IMR-90 (cell line): ENCODE results near the gene HAAO. TPM values are rescaled to one million over a fixed set of nuclear protein-coding genes. Genes with fewer than 3 reads are reported as not detected.

ENCODE experiments used
- ATAC-seq: fragments of 200-7000 bp; cut with Tn5 transposase; 2 replicates; pipeline ENCODE4 v1.9.1; 2020; ENCODE audit warnings: low read depth, mild to moderate bottlenecking, moderate library complexity
- BruUV-seq: library from RNA; stranded (reverse); fragments of 400-500 nt; replicated peaks from 2 replicates; lab custom pipeline; 2021; lab: Mats Ljungman, UMichigan
- CTCF ChIA-PET: fragments of 300-600 bp; formaldehyde crosslinking; extraction: SDS; loops from one replicate; lab custom pipeline; 2021; ENCODE audit warnings: antibody characterized with exemption; lab: Yijun Ruan, JAX
- POLR2A ChIA-PET: fragments of 300-600 bp; sonication (Branson Sonifier 250); formaldehyde crosslinking; loops from one replicate; lab custom pipeline; 2022; ENCODE audit warnings: antibody characterized with exemption; ENCODE audit not compliant: unreplicated experiment; lab: Charles Lee
- DNase-seq: peaks from one replicate; pipeline ENCODE4 v3.0.0; 2013
- H2AFZ ChIP-seq: replicated peaks from 2 replicates; pipeline ENCODE3; 2013; ENCODE audit warnings: low read length, mild to moderate bottlenecking; ENCODE audit not compliant: poor library complexity
- H2AK5ac ChIP-seq: 2 replicates; pipeline ENCODE4 v1.6.1; 2013; ENCODE audit warnings: low read depth, low read length, inconsistent platforms
- H2AK9ac ChIP-seq: replicated peaks from 2 replicates; pipeline ENCODE3; 2013; ENCODE audit warnings: mild to moderate bottlenecking, low read depth, low read length, moderate library complexity; ENCODE audit not compliant: poor library complexity
- H2BK120ac ChIP-seq: 2 replicates; pipeline ENCODE4 v1.6.1; 2013; ENCODE audit warnings: low read depth, low read length, inconsistent platforms
- H2BK15ac ChIP-seq: 3 replicates; pipeline ENCODE4 v1.6.1; 2013; ENCODE audit warnings: low read depth, low read length, inconsistent platforms
- H2BK20ac ChIP-seq: 2 replicates; pipeline ENCODE4 v1.6.1; 2013; ENCODE audit warnings: low read depth, mild to moderate bottlenecking, inconsistent platforms, low read length, moderate library complexity
- H2BK5ac ChIP-seq: 2 replicates; pipeline ENCODE4 v1.6.1; 2013; ENCODE audit warnings: mild to moderate bottlenecking, low read depth, low read length, inconsistent platforms; ENCODE audit not compliant: poor library complexity, severe bottlenecking
- H3K14ac ChIP-seq: replicated peaks from 2 replicates; pipeline ENCODE4 v1.6.1; 2013; ENCODE audit warnings: low read depth, low read length, inconsistent platforms
- H3K18ac ChIP-seq: 2 replicates; pipeline ENCODE4 v1.6.1; 2013; ENCODE audit warnings: low read depth, low read length, control low read depth
- H3K23ac ChIP-seq: 2 replicates; pipeline ENCODE4 v1.6.1; 2013; ENCODE audit warnings: low read depth, low read length, inconsistent platforms
- H3K27ac ChIP-seq: 2 replicates; pipeline ENCODE4 v1.5.1; 2013; ENCODE audit warnings: mild to moderate bottlenecking, control low read depth, low read length; ENCODE audit not compliant: insufficient read depth
- H3K27me3 ChIP-seq: 2 replicates; pipeline ENCODE4 v1.6.1; 2013; ENCODE audit warnings: low read length; ENCODE audit not compliant: control insufficient read depth, insufficient read depth
- H3K36me3 ChIP-seq: 2 replicates; pipeline ENCODE4 v1.6.1; 2013; ENCODE audit warnings: low read length, mixed read lengths; ENCODE audit not compliant: control insufficient read depth, insufficient read depth
- H3K4ac ChIP-seq: 2 replicates; pipeline ENCODE4 v1.6.1; 2013; ENCODE audit warnings: low read depth, low read length, inconsistent platforms
- H3K4me1 ChIP-seq: 2 replicates; pipeline ENCODE4 v1.6.1; 2013; ENCODE audit warnings: low read length, mixed read lengths; ENCODE audit not compliant: control insufficient read depth, insufficient read depth
- H3K4me2 ChIP-seq: 2 replicates; pipeline ENCODE4 v1.6.1; 2013; ENCODE audit warnings: low read depth, mild to moderate bottlenecking, control low read depth, low read length, moderate library complexity
- H3K4me3 ChIP-seq: 2 replicates; pipeline ENCODE4 v1.5.1; 2013; ENCODE audit warnings: low read depth, mild to moderate bottlenecking, control low read depth, low read length, moderate library complexity; ENCODE audit not compliant: insufficient read depth
- H3K56ac ChIP-seq: 2 replicates; pipeline ENCODE4 v1.6.1; 2013; ENCODE audit warnings: low read length, inconsistent platforms; ENCODE audit not compliant: insufficient read depth; ENCODE audit errors: extremely low read depth
- H3K79me1 ChIP-seq, 2 experiments: 2 replicates each; pipeline ENCODE4 v1.6.1; 2013; ENCODE audit warnings: low read length in 2 of 2, inconsistent platforms in 1 of 2, low read depth in 1 of 2
- H3K9ac ChIP-seq: 2 replicates; pipeline ENCODE4 v1.6.1; 2013; ENCODE audit warnings: low read depth, low read length, control low read depth
- H3K9me1 ChIP-seq: 2 replicates; pipeline ENCODE4 v1.6.1; 2013; ENCODE audit warnings: low read length, inconsistent platforms; ENCODE audit not compliant: insufficient read depth
- H3K9me3 ChIP-seq: 2 replicates; pipeline ENCODE4 v1.6.1; 2013; ENCODE audit warnings: low read length; ENCODE audit not compliant: control insufficient read depth, insufficient read depth
- H4K20me1 ChIP-seq: 2 replicates; pipeline ENCODE4 v1.6.1; 2013; ENCODE audit warnings: low read length, inconsistent platforms; ENCODE audit not compliant: insufficient read depth
- H4K5ac ChIP-seq: 2 replicates; pipeline ENCODE4 v1.6.1; 2013; ENCODE audit warnings: mild to moderate bottlenecking, low read depth, low read length, control low read depth
- H4K8ac ChIP-seq, 2 experiments: 2 replicates each; pipeline ENCODE4 v1.6.1; 2013; ENCODE audit warnings: low read depth in 2 of 2, low read length in 2 of 2, control low read depth in 1 of 2, inconsistent platforms in 1 of 2
- H4K91ac ChIP-seq: 2 replicates; pipeline ENCODE4 v1.6.1; 2013; ENCODE audit warnings: low read depth, low read length, inconsistent platforms; ENCODE audit not compliant: insufficient read depth
- BHLHE40 ChIP-seq: fragments of 150-350 bp; IDR thresholded peaks from 2 replicates; pipeline ENCODE4 v1.6.1; 2016; ENCODE audit warnings: mild to moderate bottlenecking, low read depth, low read length
- CEBPB ChIP-seq: IDR thresholded peaks from 2 replicates; pipeline ENCODE4 v1.6.1; 2012; ENCODE audit warnings: low read depth, low read length, improper control_type of control experiment
- CHD1 ChIP-seq: IDR thresholded peaks from 2 replicates; pipeline ENCODE4 v1.6.1; 2012; ENCODE audit warnings: low read depth, low read length, improper control_type of control experiment
- CTCF ChIP-seq: conservative IDR thresholded peaks from 2 replicates; pipeline ENCODE4 v1.5.1; 2012; ENCODE audit warnings: mild to moderate bottlenecking, low read depth, low read length, improper control_type of control experiment
- MAFK ChIP-seq: IDR thresholded peaks from 2 replicates; pipeline ENCODE4 v1.6.1; 2012; ENCODE audit warnings: low read depth, low read length, improper control_type of control experiment
- MAZ ChIP-seq: IDR thresholded peaks from 2 replicates; pipeline ENCODE4 v1.6.1; 2012; ENCODE audit warnings: low read depth, mild to moderate bottlenecking, low read length, improper control_type of control experiment, moderate library complexity, borderline replicate concordance
- MXI1 ChIP-seq: IDR thresholded peaks from 2 replicates; pipeline ENCODE4 v1.6.1; 2012; ENCODE audit warnings: low read depth, mild to moderate bottlenecking, low read length, moderate library complexity, borderline replicate concordance
- POLR2A ChIP-seq: IDR thresholded peaks from 2 replicates; pipeline ENCODE4 v1.6.1; 2012; ENCODE audit warnings: mild to moderate bottlenecking, low read depth, low read length
- RAD21 ChIP-seq: IDR thresholded peaks from 2 replicates; pipeline ENCODE4 v1.6.1; 2012; ENCODE audit warnings: low read length, improper control_type of control experiment
- RCOR1 ChIP-seq: IDR thresholded peaks from 2 replicates; pipeline ENCODE4 v1.6.1; 2012; ENCODE audit warnings: mild to moderate bottlenecking, low read length, improper control_type of control experiment; ENCODE audit not compliant: insufficient replicate concordance
- RFX5 ChIP-seq: IDR thresholded peaks from 2 replicates; pipeline ENCODE4 v1.8.0; 2012; ENCODE audit warnings: low read depth, mild to moderate bottlenecking, low read length, moderate library complexity
- SMC3 ChIP-seq: fragments of 150-350 bp; IDR thresholded peaks from 2 replicates; pipeline ENCODE4 v1.6.1; 2016; ENCODE audit warnings: low read depth, mild to moderate bottlenecking, antibody characterized with exemption, low read length, moderate library complexity
- WGBS, 2 experiments: methylation state at CpG; one replicate each; pipeline versions ENCODE4 v1.1.5 to v1.1.7; 2013; ENCODE audit warnings: missing lambda C conversion rate in 2 of 2; ENCODE audit not compliant: insufficient read length in 1 of 2; ENCODE audit errors: extremely low coverage in 2 of 2; 5-methylcytosine and 5-hydroxymethylcytosine counted together
- dilution Hi-C: fragments of 300-500 bp; cut with HindIII; formaldehyde crosslinking; loops from one replicate; pipeline ENCODE4 v1.14.3; 2018; ENCODE audit warnings: low sequenced_read_pairs; ENCODE audit not compliant: unreplicated experiment
- in situ Hi-C: fragments of 300-500 bp; cut with MboI; formaldehyde crosslinking; loops from 3 replicates; pipeline ENCODE4 v1.14.3; 2019; ENCODE audit warnings: low sequenced_read_pairs, inconsistent platforms, mixed read lengths
- intact Hi-C: fragments of 100-400 bp; cut with micrococcal nuclease; formaldehyde crosslinking; loops from 2 replicates; pipeline ENCODE4 v1.10.0; 2022
- polyA plus RNA-seq, 3 experiments: library from polyadenylated mRNA; depleted of rRNA; stranded (reverse); fragments of >200 nt; gene quantifications; 2 replicates each; pipeline ENCODE4 v1.2.3, GENCODE V29; 2012; ENCODE audit warnings: low replicate concordance in 1 of 3
- total RNA-seq: library from RNA; depleted of rRNA; stranded (reverse); fragments of >200 nt; gene quantifications from 2 replicates; pipeline ENCODE4 v1.2.3, GENCODE V29; 2012
- TF ChIP-seq, protein P1 (sequence below): fragments of 150-350 bp; IDR thresholded peaks from 2 replicates; pipeline ENCODE4 v1.6.1; 2016; ENCODE audit warnings: low read depth, mild to moderate bottlenecking, low read length, moderate library complexity, borderline replicate concordance
- TF ChIP-seq, protein P2 (sequence below): fragments of 150-350 bp; IDR thresholded peaks from 2 replicates; pipeline ENCODE4 v1.6.1; 2017; ENCODE audit warnings: mild to moderate bottlenecking, antibody characterized with exemption, low read length, low read depth

Gene HAAO
- total and polyA plus RNA-seq, 2 of the 4 experiments (the other 2 are of a cell fraction), result 0.05 to 0.18 TPM

DNA sequence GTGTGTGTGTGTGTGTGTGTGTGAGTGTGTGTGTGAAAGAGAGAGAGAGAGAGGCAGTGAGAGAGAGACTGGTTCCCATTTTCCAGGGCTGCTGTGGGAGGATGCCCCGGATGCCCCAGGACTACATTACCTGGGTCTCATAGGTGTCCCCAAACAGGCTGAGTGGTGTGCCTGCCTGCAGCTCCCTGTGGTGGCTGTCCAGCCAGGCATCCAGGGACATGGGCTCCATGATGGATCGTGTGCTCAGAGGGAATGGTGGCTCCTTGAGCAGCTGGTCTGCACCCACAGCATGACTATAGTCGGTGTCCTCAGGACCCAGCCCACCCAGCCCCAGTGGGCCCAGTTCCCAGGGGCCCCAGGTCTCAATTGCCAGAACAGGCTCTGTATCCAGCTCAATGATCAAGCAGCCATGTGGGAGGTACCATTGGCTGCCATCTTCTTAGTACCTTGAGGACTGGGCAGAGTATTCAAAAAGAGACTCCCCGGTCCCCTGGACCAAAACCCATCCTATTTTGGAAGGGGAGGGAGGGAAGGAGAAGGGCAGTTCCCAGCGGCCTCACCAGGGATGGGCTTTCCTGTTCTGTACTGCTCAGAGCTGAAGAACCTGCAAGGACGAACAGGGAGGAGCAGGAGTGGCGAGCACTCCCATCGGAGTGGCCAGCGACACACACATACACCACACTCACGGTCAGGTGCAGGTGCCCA is 22.6 kb downstream of the HAAO start:
- Histone ChIP-seq H3K27ac (no peak overlapping the region), H3K23ac (no peak overlapping the region), H3K79me1 (no peaks in the 10 kb centered on the region), H3K9me3 (no peaks in the 10 kb centered on the region), H3K18ac (no peak overlapping the region), H4K5ac (no peak overlapping the region), H3K14ac (no peak overlapping the region), H2AFZ (no peak overlapping the region), H2BK5ac (no peak overlapping the region), H2AK5ac (no peak overlapping the region), H3K36me3 (no peaks in the 10 kb centered on the region), H3K4ac (no peak overlapping the region), H3K56ac (no peak overlapping the region), H4K8ac (no peak overlapping the region), H2AK9ac (no peak overlapping the region), H2BK20ac (no peak overlapping the region), H3K27me3 (no peaks in the 10 kb centered on the region), H3K4me3 (no peak overlapping the region), H4K20me1 (no peaks in the 10 kb centered on the region), H2BK15ac (no peak overlapping the region), H2BK120ac (no peak overlapping the region), H4K91ac (no peak overlapping the region), H3K4me1 (no peaks in the 10 kb centered on the region), H3K9ac (no peak overlapping the region), H3K9me1 (no peaks in the 10 kb centered on the region), H3K4me2 (no peak overlapping the region)
- in situ Hi-C loops, result no loop called here
- ChIA-PET POLR2A (no interaction called here), CTCF (no interaction called here)
- DNase-seq (no peak), ATAC-seq (no peak)
- 88% methylated on average over 6 of the region's 10 CpGs; no CpG with 5 or more reads in 1 of the 2 experiments for WGBS, 2 experiments
- TF ChIP-seq RCOR1 (no peak), MAFK (no peak), CEBPB (no peak), MAZ (no peak), RFX5 (no peak), MXI1 (no peak), CTCF (no peak), POLR2A (no peak), CHD1 (no peak), SMC3 (no peak), BHLHE40 (no peak), RAD21 (no peak)
- TF ChIP-seq, protein P1, sequence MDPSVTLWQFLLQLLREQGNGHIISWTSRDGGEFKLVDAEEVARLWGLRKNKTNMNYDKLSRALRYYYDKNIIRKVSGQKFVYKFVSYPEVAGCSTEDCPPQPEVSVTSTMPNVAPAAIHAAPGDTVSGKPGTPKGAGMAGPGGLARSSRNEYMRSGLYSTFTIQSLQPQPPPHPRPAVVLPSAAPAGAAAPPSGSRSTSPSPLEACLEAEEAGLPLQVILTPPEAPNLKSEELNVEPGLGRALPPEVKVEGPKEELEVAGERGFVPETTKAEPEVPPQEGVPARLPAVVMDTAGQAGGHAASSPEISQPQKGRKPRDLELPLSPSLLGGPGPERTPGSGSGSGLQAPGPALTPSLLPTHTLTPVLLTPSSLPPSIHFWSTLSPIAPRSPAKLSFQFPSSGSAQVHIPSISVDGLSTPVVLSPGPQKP, result no peak
- TF ChIP-seq, protein P2, sequence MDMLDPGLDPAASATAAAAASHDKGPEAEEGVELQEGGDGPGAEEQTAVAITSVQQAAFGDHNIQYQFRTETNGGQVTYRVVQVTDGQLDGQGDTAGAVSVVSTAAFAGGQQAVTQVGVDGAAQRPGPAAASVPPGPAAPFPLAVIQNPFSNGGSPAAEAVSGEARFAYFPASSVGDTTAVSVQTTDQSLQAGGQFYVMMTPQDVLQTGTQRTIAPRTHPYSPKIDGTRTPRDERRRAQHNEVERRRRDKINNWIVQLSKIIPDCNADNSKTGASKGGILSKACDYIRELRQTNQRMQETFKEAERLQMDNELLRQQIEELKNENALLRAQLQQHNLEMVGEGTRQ, result no peak
- intact Hi-C loops, result no loop called here
- dilution Hi-C loops, result no loop called here
- no TSS peak for BruUV-seq
